Vagina (tissue), 2 donors: Measurements from ENCODE around the gene ZBTB7C. TPM values are rescaled to one million over a fixed set of nuclear protein-coding genes. Genes with fewer than 3 reads are reported as not detected.

ENCODE experiments used
- DNase-seq, 2 donors: peaks; one replicate each; pipeline ENCODE4 v3.0.0-alpha.2; 2017; ENCODE audit errors: extremely low spot score in 2 of 2
- H3K27ac ChIP-seq: fragments of 200-600 bp; sonication (generic); one replicate; pipeline ENCODE4 v1.5.1; 2019
- H3K27me3 ChIP-seq: fragments of 200-600 bp; sonication (generic); one replicate; pipeline ENCODE4 v1.5.1; 2019
- H3K36me3 ChIP-seq, 2 donors: fragments of 200-600 bp; sonication (generic); one replicate each; pipeline ENCODE4 v1.5.1; 2017 to 2019
- H3K4me1 ChIP-seq: fragments of 200-600 bp; sonication (generic); one replicate; pipeline ENCODE4 v1.5.1; 2019
- H3K4me3 ChIP-seq, 2 donors: fragments of 200-600 bp; sonication (generic); 1 replicate in 1 of 2; 2 replicates in 1 of 2; pipeline ENCODE4 v1.5.1; 2016 to 2019
- H3K9me3 ChIP-seq: fragments of 200-600 bp; sonication (generic); one replicate; pipeline ENCODE4 v1.5.1; 2019
- POLR2A ChIP-seq, 2 donors: fragments of 450-650 bp; IDR thresholded peaks; one replicate each; pipeline ENCODE4 v1.6.1; 2017; ENCODE audit warnings: antibody characterized with exemption in 2 of 2, mild to moderate bottlenecking in 2 of 2, moderate library complexity in 2 of 2
- POLR2AphosphoS5 ChIP-seq, 2 donors: sonication (generic); formaldehyde crosslinking; IDR thresholded peaks; one replicate each; pipeline ENCODE4 v1.9.0; 2017; ENCODE audit warnings: antibody characterized with exemption in 2 of 2, mild to moderate bottlenecking in 2 of 2, low read depth in 1 of 2; ENCODE audit not compliant: insufficient read depth in 1 of 2
- intact Hi-C: fragments of 100-400 bp; cut with DNase I; formaldehyde crosslinking; loops from one replicate; pipeline ENCODE4 v1.15.1; 2023
- total RNA-seq: library from RNA; depleted of rRNA; stranded (reverse); fragments of >200 nt; gene quantifications from one replicate; pipeline ENCODE4 v1.2.3, GENCODE V29; 2016
- TF ChIP-seq, protein P1 (sequence below), 3 experiments: fragments of 450-650 bp in 2 of 3; fragments of 200-600 bp in 1 of 3; sonication (generic) in 1 of 3; IDR thresholded peaks; one replicate each; pipeline ENCODE4 v1.5.1; 2017 to 2019; ENCODE audit warnings: antibody characterized with exemption in 3 of 3, mild to moderate bottlenecking in 2 of 3, moderate library complexity in 2 of 3

ZBTB7C gene
- total RNA-seq, 1 donor from 2014 or later: 40.5 TPM

DNA sequence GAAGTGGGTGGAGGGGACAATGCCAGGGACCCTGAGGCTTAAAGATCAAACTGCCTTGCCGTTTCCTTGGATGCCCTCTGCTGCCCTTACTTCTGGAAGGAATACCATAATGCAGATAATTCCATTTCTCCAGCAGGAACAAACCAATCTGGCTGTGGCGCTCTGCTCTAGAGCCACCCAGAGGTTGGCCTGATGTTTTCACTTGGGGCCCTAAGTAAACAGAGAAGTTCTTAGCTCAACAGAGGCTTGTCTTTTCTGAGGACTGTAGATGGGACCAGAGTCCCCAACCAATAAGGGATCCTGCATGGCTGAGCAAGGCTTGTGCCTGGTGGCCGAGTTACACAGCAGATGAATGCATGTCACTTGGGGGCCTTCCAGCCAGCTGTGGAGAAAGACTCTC is 230.2 kb downstream of the ZBTB7C start:
- Histone ChIP-seq H3K9me3 (no peaks in the 10 kb centered on the region), H3K4me1 (no peaks in the 10 kb centered on the region), H3K4me3 (no peak overlapping the region), H3K36me3 (no peaks in the 10 kb centered on the region), H3K27ac (no peak overlapping the region), H3K27me3 (no peaks in the 10 kb centered on the region)
- no peak for TF ChIP-seq POLR2A (IDR thresholded peaks at IDR 0.05)
- TF ChIP-seq POLR2AphosphoS5 (IDR thresholded peaks at IDR 0.05; ENCODE audit: insufficient read depth in 1 of 2, low read depth in 1 of 2): no peak
- TF ChIP-seq, protein P1, sequence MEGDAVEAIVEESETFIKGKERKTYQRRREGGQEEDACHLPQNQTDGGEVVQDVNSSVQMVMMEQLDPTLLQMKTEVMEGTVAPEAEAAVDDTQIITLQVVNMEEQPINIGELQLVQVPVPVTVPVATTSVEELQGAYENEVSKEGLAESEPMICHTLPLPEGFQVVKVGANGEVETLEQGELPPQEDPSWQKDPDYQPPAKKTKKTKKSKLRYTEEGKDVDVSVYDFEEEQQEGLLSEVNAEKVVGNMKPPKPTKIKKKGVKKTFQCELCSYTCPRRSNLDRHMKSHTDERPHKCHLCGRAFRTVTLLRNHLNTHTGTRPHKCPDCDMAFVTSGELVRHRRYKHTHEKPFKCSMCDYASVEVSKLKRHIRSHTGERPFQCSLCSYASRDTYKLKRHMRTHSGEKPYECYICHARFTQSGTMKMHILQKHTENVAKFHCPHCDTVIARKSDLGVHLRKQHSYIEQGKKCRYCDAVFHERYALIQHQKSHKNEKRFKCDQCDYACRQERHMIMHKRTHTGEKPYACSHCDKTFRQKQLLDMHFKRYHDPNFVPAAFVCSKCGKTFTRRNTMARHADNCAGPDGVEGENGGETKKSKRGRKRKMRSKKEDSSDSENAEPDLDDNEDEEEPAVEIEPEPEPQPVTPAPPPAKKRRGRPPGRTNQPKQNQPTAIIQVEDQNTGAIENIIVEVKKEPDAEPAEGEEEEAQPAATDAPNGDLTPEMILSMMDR (IDR thresholded peaks at IDR 0.05): no peak
- DNase-seq: no peak
- intact Hi-C loops: no loop called here

- Histone ChIP-seq H3K27ac (no peak overlapping the region), H3K36me3 (no peaks in the 10 kb centered on the region), H3K4me1 (no peaks in the 10 kb centered on the region), H3K9me3 (no peaks in the 10 kb centered on the region), H3K27me3 (no peaks in the 10 kb centered on the region), H3K4me3 (no peak overlapping the region)
- intact Hi-C loops: no loop called here
- DNase-seq: no peak
- no peak for TF ChIP-seq POLR2AphosphoS5 (IDR thresholded peaks at IDR 0.05; ENCODE audit: insufficient read depth in 1 of 2, low read depth in 1 of 2)
- TF ChIP-seq, protein P1 (IDR thresholded peaks at IDR 0.05): no peak
- no peak for TF ChIP-seq POLR2A (IDR thresholded peaks at IDR 0.05)
Measured at GRCh38 chr18:48176909-48177308, 232.3 kb downstream of the ZBTB7C start.

DNA sequence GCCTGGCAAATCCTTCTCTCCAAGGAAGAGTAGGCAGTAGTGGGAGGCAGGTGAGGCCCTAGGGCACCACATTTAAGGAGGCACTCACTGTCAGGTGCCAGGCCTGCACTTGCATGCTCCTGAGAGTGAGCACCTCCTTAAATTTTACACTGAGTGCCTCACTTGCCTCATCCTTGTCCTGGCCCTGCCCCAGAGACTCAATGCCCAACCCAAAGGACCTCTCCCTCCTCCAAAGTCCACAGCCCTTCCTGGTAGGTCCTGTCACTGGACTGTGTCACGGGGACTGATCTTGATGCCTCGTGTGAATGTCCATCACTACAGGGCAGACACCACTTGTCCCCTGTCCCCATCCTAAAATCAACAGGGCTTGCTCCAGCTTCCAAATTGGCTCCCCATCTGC is 235.6 kb downstream of the ZBTB7C start:
- no peak overlapping the region for H3K4me3 ChIP-seq
- intact Hi-C loops: no loop called here

GRCh38 chr18:48172226-48173006 is 236.8 kb downstream of the ZBTB7C start:
- Histone ChIP-seq H3K27me3 (no peaks in the 10 kb centered on the region), H3K9me3 (no peaks in the 10 kb centered on the region), H3K36me3 (no peaks in the 10 kb centered on the region), H3K4me1 (peaks cover 8% of the 10 kb centered on the region), H3K4me3 (no peak overlapping the region), H3K27ac (no peak overlapping the region)
- intact Hi-C loops: no loop called here
- DNase-seq: no peak
- TF ChIP-seq POLR2A (IDR thresholded peaks at IDR 0.05): no peak
- TF ChIP-seq, protein P1 (IDR thresholded peaks at IDR 0.05): no peak
- TF ChIP-seq POLR2AphosphoS5 (IDR thresholded peaks at IDR 0.05; ENCODE audit: insufficient read depth in 1 of 2, low read depth in 1 of 2): no peak

More for the DNA sequence above, 235.6 kb downstream of the ZBTB7C start:
- H3K4me1 ChIP-seq: no peaks in the 10 kb centered on the region
- H3K9me3 ChIP-seq: no peaks in the 10 kb centered on the region
- no peaks in the 10 kb centered on the region for H3K27me3 ChIP-seq
- no peak for DNase-seq
- TF ChIP-seq POLR2A (IDR thresholded peaks at IDR 0.05): no peak
- TF ChIP-seq, protein P1 (IDR thresholded peaks at IDR 0.05): no peak
- no peak for TF ChIP-seq POLR2AphosphoS5 (IDR thresholded peaks at IDR 0.05; ENCODE audit: insufficient read depth in 1 of 2, low read depth in 1 of 2)
- no peaks in the 10 kb centered on the region for H3K36me3 ChIP-seq
- no peak overlapping the region for H3K27ac ChIP-seq

GRCh38 chr18:48171490-48172188 is 237.5 kb downstream of the ZBTB7C start:
- no peaks in the 10 kb centered on the region for H3K36me3 ChIP-seq
- H3K4me1 ChIP-seq: peaks cover 16% of the 10 kb centered on the region
- TF ChIP-seq POLR2AphosphoS5 (IDR thresholded peaks at IDR 0.05; ENCODE audit: insufficient read depth in 1 of 2, low read depth in 1 of 2) (no peak), POLR2A (IDR thresholded peaks at IDR 0.05) (no peak)
- TF ChIP-seq, protein P1 (IDR thresholded peaks at IDR 0.05): no peak
- H3K27me3 ChIP-seq: no peaks in the 10 kb centered on the region
- intact Hi-C loops: no loop called here
- H3K4me3 ChIP-seq: no peak overlapping the region
- DNase-seq: no peak
- no peaks in the 10 kb centered on the region for H3K9me3 ChIP-seq
- no peak overlapping the region for H3K27ac ChIP-seq
